Measurements from ENCODE around the gene MAPK6.

DNA sequence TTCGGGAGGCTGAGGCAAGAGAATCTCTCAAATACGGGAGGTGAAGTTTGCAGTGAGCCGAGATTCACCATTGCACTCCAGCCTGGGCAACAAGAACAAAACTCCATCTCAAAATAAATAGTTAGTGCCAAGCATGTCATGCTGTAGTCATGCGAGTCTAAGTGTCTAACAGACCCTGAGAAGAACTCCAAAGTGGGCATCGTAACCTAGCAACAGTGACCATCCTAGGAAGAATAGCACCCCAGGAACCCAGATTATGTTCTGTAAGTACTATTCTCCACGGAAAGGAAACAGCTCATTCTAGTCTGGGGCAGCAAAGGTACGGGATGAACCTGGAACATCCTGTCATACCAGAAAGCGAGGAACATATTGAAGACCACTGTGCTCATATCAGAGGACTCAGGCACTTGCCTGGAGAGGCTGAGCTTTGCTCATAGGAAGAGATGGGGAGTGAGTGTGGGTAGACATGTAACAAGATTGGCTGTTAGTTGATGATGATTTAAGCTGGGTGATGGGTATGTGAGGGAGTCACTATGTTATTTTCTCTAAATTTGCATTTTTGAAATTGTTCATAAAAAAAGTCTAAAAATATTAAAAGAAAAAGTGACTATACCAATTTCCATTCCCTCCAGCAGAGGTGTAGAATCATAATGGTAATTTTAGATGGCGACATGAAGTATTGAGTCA, 61.8 kb downstream of the MAPK6 start:
- TF ChIP-seq POLR2A (IDR thresholded peaks at IDR 0.05) (no peak), POLR2AphosphoS5 (IDR thresholded peaks at IDR 0.05) (no peak)

Data from breast epithelium (tissue), 3 donors.